ENCODE measurements around the gene COL27A1.
"Not testable (repeated sequence)": the region's sequence is repeated elsewhere in the genome, so short reads cannot be mapped to it uniquely, and the experiment has no call there.

Gene COL27A1

GRCh38 chr9:114308361-114308950, 153.1 kb downstream of the COL27A1 start:
- no peak for DNase-seq (ENCODE audit: low read depth in 2 of 2)

GRCh38 chr9:114309096-114309495, 153.8 kb downstream of the COL27A1 start:
- DNase-seq (ENCODE audit: low read depth in 2 of 2), result no peak

- no peak for DNase-seq (ENCODE audit: low read depth in 2 of 2)
These were observed 155.4 kb downstream of the COL27A1 start for GRCh38 chr9:114310471-114311450.

GRCh38 chr9:114311571-114312512, 156.5 kb downstream of the COL27A1 start:
- DNase-seq (ENCODE audit: low read depth in 2 of 2), result no peak

- no peak for DNase-seq (ENCODE audit: low read depth in 2 of 2)
These were observed 157.2 kb downstream of the COL27A1 start for GRCh38 chr9:114312513-114312875.

- DNase-seq (ENCODE audit: low read depth in 2 of 2), result no peak
These were observed 157.8 kb downstream of the COL27A1 start for GRCh38 chr9:114313186-114313585.

GRCh38 chr9:114314256-114314867, 159.0 kb downstream of the COL27A1 start:
- no peak for DNase-seq (ENCODE audit: low read depth in 2 of 2)

- DNase-seq (ENCODE audit: low read depth in 2 of 2), result no peak
These were observed 159.8 kb downstream of the COL27A1 start for GRCh38 chr9:114314881-114315722.

- DNase-seq (ENCODE audit: low read depth in 2 of 2), result no peak
These were observed 160.5 kb downstream of the COL27A1 start for GRCh38 chr9:114315723-114316363.

- DNase-seq (ENCODE audit: low read depth in 2 of 2), result no peak
These were observed 161.4 kb downstream of the COL27A1 start for GRCh38 chr9:114316605-114317230.

GRCh38 chr9:114317665-114318357, 162.5 kb downstream of the COL27A1 start:
- no peak for DNase-seq (ENCODE audit: low read depth in 2 of 2)

GRCh38 chr9:114318416-114318815, 163.1 kb downstream of the COL27A1 start:
- no peak for DNase-seq (ENCODE audit: low read depth in 2 of 2)

GRCh38 chr9:114319147-114319546, 163.8 kb downstream of the COL27A1 start:
- no peak for DNase-seq (ENCODE audit: low read depth in 2 of 2)

GRCh38 chr9:114320710-114321109, 165.4 kb downstream of the COL27A1 start:
- not testable (repeated sequence) for DNase-seq (ENCODE audit: low read depth in 2 of 2)

- no peak for DNase-seq (ENCODE audit: low read depth in 2 of 2)
These were observed 166.4 kb downstream of the COL27A1 start for GRCh38 chr9:114321759-114322158.

- not testable (repeated sequence) for DNase-seq (ENCODE audit: low read depth in 2 of 2)
These were observed 167.0 kb downstream of the COL27A1 start for GRCh38 chr9:114322160-114322818.

GRCh38 chr9:114322831-114323531, 167.6 kb downstream of the COL27A1 start, which contains the start of gene ORM1:
TSS of gene ORM1 (plus strand) at chr9:114323098. CDS start at chr9:114323134, 36 bp downstream.
- DNase-seq (ENCODE audit: low read depth in 2 of 2), result not testable (repeated sequence)

- not testable (repeated sequence) for DNase-seq (ENCODE audit: low read depth in 2 of 2)
These were observed 168.5 kb downstream of the COL27A1 start for GRCh38 chr9:114323849-114324248.

Data from stimulated activated CD4-positive, alpha-beta T cell treated with anti-CD3 and anti-CD28 coated beads, Interleukin-1b, Interleukin-23, amount 100 ng/mL, for 4 hours (primary cell).